Endodermal cell (in vitro differentiated cells): ENCODE measurements around the gene XKR7. TPM values are rescaled to one million over a fixed set of nuclear protein-coding genes. Genes with fewer than 3 reads are reported as not detected.
"Not testable (repeated sequence)": the region's sequence is repeated elsewhere in the genome, so short reads cannot be mapped to it uniquely, and the experiment has no call there.

Experiments
- DNase-seq: peaks from one replicate; pipeline ENCODE4 v3.0.0-alpha.2; 2017
- H3K27ac ChIP-seq: 2 replicates; pipeline ENCODE4 v1.5.1; 2013; ENCODE audit warnings: mild to moderate bottlenecking, low read depth, low read length, moderate library complexity
- H3K27me3 ChIP-seq: 2 replicates; pipeline ENCODE4 v1.6.1; 2013; ENCODE audit warnings: mild to moderate bottlenecking, low read length, moderate library complexity; ENCODE audit not compliant: insufficient read depth, control insufficient read depth, poor library complexity, severe bottlenecking
- H3K36me3 ChIP-seq: 2 replicates; pipeline ENCODE4 v1.7.0; 2013; ENCODE audit warnings: mild to moderate bottlenecking, low read length, moderate library complexity; ENCODE audit not compliant: control insufficient read depth, insufficient read depth
- H3K4me1 ChIP-seq: one replicate; pipeline ENCODE4 v1.7.0; 2013; ENCODE audit warnings: low read length; ENCODE audit not compliant: control insufficient read depth, insufficient read depth
- H3K4me3 ChIP-seq: 2 replicates; pipeline ENCODE4 v1.5.1; 2013; ENCODE audit warnings: mild to moderate bottlenecking, low read length, moderate library complexity
- H3K9ac ChIP-seq: 2 replicates; pipeline ENCODE4 v1.6.1; 2013; ENCODE audit warnings: mild to moderate bottlenecking, low read length, moderate library complexity; ENCODE audit not compliant: poor library complexity, severe bottlenecking; ENCODE audit errors: extremely low read depth
- H3K9me3 ChIP-seq: 2 replicates; pipeline ENCODE4 v1.6.1; 2013; ENCODE audit warnings: mild to moderate bottlenecking, low read length, moderate library complexity; ENCODE audit not compliant: control insufficient read depth
- H3K27ac Mint-ChIP-seq: 2 replicates; pipeline ENCODE4 v1.8.0; 2020; ENCODE audit warnings: mixed read lengths
- H3K27me3 Mint-ChIP-seq: 2 replicates; pipeline ENCODE4 v1.8.0; 2021; ENCODE audit warnings: mild to moderate bottlenecking, mixed read lengths; ENCODE audit not compliant: insufficient read depth
- H3K36me3 Mint-ChIP-seq: 2 replicates; pipeline ENCODE4 v1.8.0; 2020; ENCODE audit warnings: low read depth, mixed read lengths
- H3K4me1 Mint-ChIP-seq: 2 replicates; pipeline ENCODE4 v1.8.0; 2020; ENCODE audit warnings: mixed read lengths
- H3K4me3 Mint-ChIP-seq: 2 replicates; pipeline ENCODE4 v1.8.0; 2020; ENCODE audit warnings: mild to moderate bottlenecking, moderate library complexity, mixed read lengths
- H3K9me3 Mint-ChIP-seq: 2 replicates; pipeline ENCODE4 v1.8.0; 2020; ENCODE audit warnings: mild to moderate bottlenecking, mixed read lengths
- CTCF ChIP-seq: fragments of 200-600 bp; sonication (generic); conservative IDR thresholded peaks from 2 replicates; pipeline ENCODE4 v1.5.0; 2021; ENCODE audit warnings: antibody characterized with exemption, mild to moderate bottlenecking
- WGBS, 2 experiments: methylation state at CpG; one replicate each; pipeline versions ENCODE4 v1.1.5 to v1.1.7; 2013; ENCODE audit warnings: missing lambda C conversion rate in 2 of 2, mixed read lengths in 1 of 2; ENCODE audit not compliant: insufficient coverage in 1 of 2, insufficient read length in 1 of 2; 5-methylcytosine and 5-hydroxymethylcytosine counted together
- total RNA-seq, 2 donors: library from RNA; stranded (reverse); fragmentation: NEBNext Ultra II Directional in 1 of 2; extraction: Animal tissue kit (Norgen Biotek cat#: 25700) in 1 of 2; gene quantifications; 2 replicates in 1 of 2; 3 replicates in 1 of 2; pipeline ENCODE4 v1.2.1, GENCODE V29; 2021

Gene XKR7
- total RNA-seq, 2 donors from 2014 or later, result 2.7 to 3.1 TPM

DNA sequence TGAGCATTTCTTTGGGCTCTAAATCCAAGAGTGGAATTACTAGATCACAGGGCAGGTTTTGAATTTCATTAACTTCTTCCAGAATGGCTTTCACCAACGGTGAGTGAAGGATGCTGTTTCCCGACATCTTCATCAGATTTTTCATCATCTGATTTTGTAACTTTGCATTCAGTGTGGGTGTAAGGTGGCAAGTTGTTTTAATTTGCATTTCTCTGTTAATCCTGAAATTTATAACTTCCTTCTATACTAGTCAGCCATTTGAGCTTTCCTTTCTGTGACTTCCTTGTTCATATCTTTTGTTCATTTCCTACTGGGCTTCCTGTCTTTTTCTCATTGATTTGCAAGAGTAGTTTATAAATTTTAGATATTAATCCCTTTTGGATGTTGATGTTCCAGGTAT lies 65.4 kb downstream of the XKR7 start:
- Mint-ChIP-seq H3K9me3 (no peaks in the 10 kb centered on the region), H3K4me1 (peaks cover 4% of the 10 kb centered on the region), H3K36me3 (no peaks in the 10 kb centered on the region), H3K4me3 (no peak overlapping the region), H3K27ac (no peak overlapping the region), H3K27me3 (peaks cover 66% of the 10 kb centered on the region)
- no peak overlapping the region for H3K27ac ChIP-seq
- WGBS, 2 experiments, result 88% methylated on average over 2 of the region's 2 CpGs; no CpG with 5 or more reads in 1 of the 2 experiments
- H3K9ac ChIP-seq, result no peak overlapping the region
- H3K36me3 ChIP-seq, result no peaks in the 10 kb centered on the region
- H3K27me3 ChIP-seq, result peaks cover 17% of the 10 kb centered on the region
- no peak for DNase-seq
- no peaks in the 10 kb centered on the region for H3K4me1 ChIP-seq
- no peak overlapping the region for H3K4me3 ChIP-seq
- no peaks in the 10 kb centered on the region for H3K9me3 ChIP-seq
- TF ChIP-seq CTCF, result no peak

GRCh38 chr20:32033721-32034120 lies 65.8 kb downstream of the XKR7 start:
- not testable (repeated sequence) for H3K9me3 Mint-ChIP-seq, H3K27ac ChIP-seq, DNase-seq, H3K36me3 Mint-ChIP-seq, H3K4me3 Mint-ChIP-seq, H3K9me3 ChIP-seq, H3K4me3 ChIP-seq, H3K27ac Mint-ChIP-seq, H3K9ac ChIP-seq, H3K4me1 ChIP-seq, H3K36me3 ChIP-seq, H3K4me1 Mint-ChIP-seq
- H3K27me3 Mint-ChIP-seq, result peaks cover 66% of the 10 kb centered on the region
- WGBS, 2 experiments, result 91 to 96% methylated on average over 2 to 3 of the region's 3 CpGs
- H3K27me3 ChIP-seq, result peaks cover 17% of the 10 kb centered on the region

GRCh38 chr20:32034581-32035425 lies 66.9 kb downstream of the XKR7 start:
- TF ChIP-seq CTCF, result peak; percentile 54
- DNase-seq, result no peak
- H3K9me3 ChIP-seq, result no peaks in the 10 kb centered on the region
- no peak overlapping the region for H3K9ac ChIP-seq
- H3K27me3 ChIP-seq, result peaks cover 17% of the 10 kb centered on the region
- WGBS, 2 experiments, result 92 to 95% methylated on average over 6 to 9 of the region's 9 CpGs
- no peaks in the 10 kb centered on the region for H3K4me1 ChIP-seq
- Mint-ChIP-seq H3K27me3 (peaks cover 61% of the 10 kb centered on the region), H3K4me3 (no peak overlapping the region), H3K36me3 (no peaks in the 10 kb centered on the region), H3K27ac (no peak overlapping the region), H3K9me3 (no peaks in the 10 kb centered on the region), H3K4me1 (no peaks in the 10 kb centered on the region)
- no peaks in the 10 kb centered on the region for H3K36me3 ChIP-seq
- no peak overlapping the region for H3K27ac ChIP-seq
- H3K4me3 ChIP-seq, result no peak overlapping the region
